SK-N-MC (cell line): ENCODE data around the gene LIMK1.
A peak's percentile ranks its signal among the peaks of the same experiment; 100 is the strongest.

Source experiments
- DNase-seq: peaks from one replicate; pipeline ENCODE4 v3.0.0-alpha.2; 2011; ENCODE audit warnings: low read depth, low spot score
- H3K27ac ChIP-seq: fragments of 200-600 bp; sonication (generic); 2 replicates; pipeline ENCODE4 v1.5.1; 2016; ENCODE audit warnings: mixed run types
- H3K36me3 ChIP-seq: fragments of 200-600 bp; sonication (generic); 2 replicates; pipeline ENCODE4 v1.6.1; 2017; ENCODE audit warnings: antibody characterized with exemption, low read length, mixed read lengths; ENCODE audit not compliant: insufficient read depth
- H3K4me3 ChIP-seq: fragments of 200-600 bp; sonication (generic); 2 replicates; pipeline ENCODE4 v1.5.1; 2016
- H3K9ac ChIP-seq: fragments of 200-600 bp; sonication (generic); 2 replicates; pipeline ENCODE4 v1.8.0; 2017; ENCODE audit warnings: mixed run types, mixed read lengths; ENCODE audit not compliant: insufficient read length
- H3K9me3 ChIP-seq: fragments of 200-600 bp; sonication (generic); 2 replicates; pipeline ENCODE4 v1.6.1; 2017; ENCODE audit warnings: low read depth, mild to moderate bottlenecking, antibody characterized with exemption, low read length, moderate library complexity, mixed read lengths
- EZH2 ChIP-seq: fragments of 200-600 bp; sonication (generic); IDR thresholded peaks from one replicate; pipeline ENCODE4 v1.6.1; 2017; ENCODE audit warnings: antibody characterized with exemption
- FOXP2 ChIP-seq: optimal IDR thresholded peaks from 2 replicates; pipeline ENCODE3; 2011; ENCODE audit warnings: mild to moderate bottlenecking, moderate library complexity; ENCODE audit not compliant: insufficient read depth; ENCODE audit errors: extremely low read length, control extremely low read depth
- POLR2AphosphoS5 ChIP-seq: IDR thresholded peaks from 2 replicates; pipeline ENCODE4 v1.6.1; 2012; ENCODE audit warnings: mild to moderate bottlenecking, low read depth, low read length, borderline replicate concordance

LIMK1 gene

GRCh38 chr7:74083117-74083876 is at the start of gene LIMK1:
TSS of gene LIMK1 (plus strand) at chr7:74083804. CDS start at chr7:74083991, 187 bp downstream.
- H3K9ac ChIP-seq = peak within 1 kb of the TSS; percentile 80
- H3K9me3 ChIP-seq = no peaks in the 10 kb centered on the region
- H3K4me3 ChIP-seq = peak within 1 kb of the TSS; percentile 87
- peaks cover 7% of the 10 kb centered on the region; the same call in 1 of the 2 replicates for H3K36me3 ChIP-seq
- DNase-seq = peak; percentile 51
- H3K27ac ChIP-seq = no peak within 1 kb of the TSS
- TF ChIP-seq POLR2AphosphoS5 = peak; percentile 69; the same call in 1 of the 2 replicates
- no peak for TF ChIP-seq EZH2

GRCh38 chr7:74037609-74038008 is 46.0 kb upstream of the LIMK1 start:
- no peak overlapping the region for H3K9ac ChIP-seq
- H3K9me3 ChIP-seq = no peaks in the 10 kb centered on the region
- TF ChIP-seq FOXP2 (no peak), EZH2 (no peak), POLR2AphosphoS5 (no peak)
- H3K36me3 ChIP-seq = no peaks in the 10 kb centered on the region
- H3K4me3 ChIP-seq = no peak overlapping the region
- no peak overlapping the region for H3K27ac ChIP-seq
- no peak for DNase-seq

- Histone ChIP-seq H3K4me3 (no peak overlapping the region), H3K27ac (no peak overlapping the region), H3K9me3 (no peaks in the 10 kb centered on the region), H3K36me3 (no peaks in the 10 kb centered on the region), H3K9ac (no peak overlapping the region)
- no peak for DNase-seq
- TF ChIP-seq EZH2 = no peak
- TF ChIP-seq POLR2AphosphoS5 = no peak
- TF ChIP-seq FOXP2 = no peak
Measured at GRCh38 chr7:74038194-74038961, 45.2 kb upstream of the LIMK1 start.

GRCh38 chr7:74039337-74039736 is 44.3 kb upstream of the LIMK1 start:
- TF ChIP-seq POLR2AphosphoS5 (no peak), FOXP2 (no peak), EZH2 (no peak)
- Histone ChIP-seq H3K36me3 (no peaks in the 10 kb centered on the region), H3K27ac (no peak overlapping the region), H3K4me3 (no peak overlapping the region), H3K9ac (no peak overlapping the region), H3K9me3 (no peaks in the 10 kb centered on the region)
- DNase-seq = no peak

- no peaks in the 10 kb centered on the region for H3K9me3 ChIP-seq
- no peaks in the 10 kb centered on the region for H3K36me3 ChIP-seq
- TF ChIP-seq POLR2AphosphoS5 = no peak
- TF ChIP-seq FOXP2 = no peak
- no peak for TF ChIP-seq EZH2
- H3K9ac ChIP-seq = no peak overlapping the region
- no peak overlapping the region for H3K4me3 ChIP-seq
- H3K27ac ChIP-seq = no peak overlapping the region
- DNase-seq = no peak
Measured at GRCh38 chr7:74040101-74040790, 43.4 kb upstream of the LIMK1 start.

GRCh38 chr7:74040791-74041520 is 42.6 kb upstream of the LIMK1 start:
- Histone ChIP-seq H3K36me3 (no peaks in the 10 kb centered on the region), H3K9ac (no peak overlapping the region), H3K4me3 (no peak overlapping the region), H3K9me3 (no peaks in the 10 kb centered on the region), H3K27ac (no peak overlapping the region)
- DNase-seq = no peak
- TF ChIP-seq POLR2AphosphoS5 = no peak
- TF ChIP-seq EZH2 = no peak
- TF ChIP-seq FOXP2 = no peak

GRCh38 chr7:74042746-74043522 is 40.7 kb upstream of the LIMK1 start:
- no peak for DNase-seq
- Histone ChIP-seq H3K9me3 (no peaks in the 10 kb centered on the region), H3K36me3 (no peaks in the 10 kb centered on the region), H3K9ac (no peak overlapping the region), H3K27ac (no peak overlapping the region), H3K4me3 (peak overlapping the region; percentile 66)
- TF ChIP-seq FOXP2 (no peak), POLR2AphosphoS5 (no peak), EZH2 (no peak)
